ENCODE measurements around the gene SLC13A1.
"Not testable (repeated sequence)": the region's sequence is repeated elsewhere in the genome, so short reads cannot be mapped to it uniquely, and the experiment has no call there.

The SLC13A1 gene

GRCh38 chr7:123199883-123200282, at the start of gene SLC13A1:
TSS of gene SLC13A1 (minus strand) at chr7:123199969. CDS start at chr7:123199946, 23 bp downstream.
- DNase-seq (ENCODE audit: low read depth in 4 of 4, low spot score in 1 of 4), result no peak

GRCh38 chr7:123244768-123245167, 45.0 kb upstream of the SLC13A1 start:
- DNase-seq (ENCODE audit: low read depth in 4 of 4, low spot score in 1 of 4), result no peak

- no peak for DNase-seq (ENCODE audit: low read depth in 4 of 4, low spot score in 1 of 4)
Observed at GRCh38 chr7:123242467-123243092, 42.8 kb upstream of the SLC13A1 start.

- DNase-seq (ENCODE audit: low read depth in 4 of 4, low spot score in 1 of 4), result no peak
Observed at GRCh38 chr7:123241809-123242208, 42.0 kb upstream of the SLC13A1 start.

DNA sequence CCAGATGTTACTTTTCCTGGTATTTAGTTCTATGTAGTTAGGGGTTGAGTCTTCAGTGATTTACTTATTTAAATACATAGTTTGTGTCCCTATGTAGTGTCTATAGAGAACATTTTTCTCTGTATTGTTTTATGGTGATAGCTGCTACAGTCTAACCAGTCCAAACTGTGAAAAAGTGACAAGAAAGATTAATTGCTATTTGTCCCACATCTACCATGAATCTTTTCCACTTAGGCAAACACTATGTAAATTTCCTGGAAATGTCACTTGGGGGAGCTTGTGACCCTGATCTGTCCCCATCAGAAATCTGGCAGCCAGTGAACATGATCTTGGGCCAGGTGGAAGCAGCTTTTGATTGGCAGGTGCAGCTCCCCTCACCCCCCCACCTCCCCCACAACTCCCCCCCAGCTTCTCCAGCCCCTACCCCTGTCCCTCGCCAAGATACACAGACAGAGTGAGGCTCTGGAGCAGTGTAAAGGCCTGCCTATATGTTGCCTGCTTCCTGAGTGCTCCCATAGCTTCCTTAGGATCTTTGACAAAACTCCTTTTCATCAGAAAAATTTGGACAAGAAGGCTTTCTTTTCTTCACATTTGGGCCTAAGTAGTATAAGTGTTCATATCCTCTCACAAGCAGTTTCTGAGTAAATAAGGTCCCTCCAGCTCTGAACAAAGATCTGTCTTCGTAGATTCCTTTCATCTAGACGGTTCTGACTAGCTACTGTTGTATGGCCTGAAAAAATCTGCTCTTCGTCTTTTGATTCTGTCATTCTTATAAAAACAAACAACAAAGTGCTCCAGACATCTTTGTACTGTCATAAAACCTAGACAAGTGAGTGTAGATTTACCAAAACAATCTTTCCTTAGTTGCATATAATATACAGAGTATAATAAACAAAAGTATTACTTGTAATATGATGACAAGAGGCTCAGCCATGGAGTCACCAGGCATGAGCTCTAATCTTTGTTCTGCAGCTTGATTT, 31.5 kb upstream of the SLC13A1 start:
- no peak for DNase-seq (ENCODE audit: low read depth in 4 of 4, low spot score in 1 of 4)

- DNase-seq (ENCODE audit: low read depth in 4 of 4, low spot score in 1 of 4), result no peak
Observed at GRCh38 chr7:123230603-123231002, 30.8 kb upstream of the SLC13A1 start.

GRCh38 chr7:123230147-123230546, 30.4 kb upstream of the SLC13A1 start:
- no peak for DNase-seq (ENCODE audit: low read depth in 4 of 4, low spot score in 1 of 4)

GRCh38 chr7:123229426-123229825, 29.7 kb upstream of the SLC13A1 start:
- no peak for DNase-seq (ENCODE audit: low read depth in 4 of 4, low spot score in 1 of 4)

- not testable (repeated sequence) for DNase-seq (ENCODE audit: low read depth in 4 of 4, low spot score in 1 of 4)
Observed at GRCh38 chr7:123227666-123228065, 27.9 kb upstream of the SLC13A1 start.

DNA sequence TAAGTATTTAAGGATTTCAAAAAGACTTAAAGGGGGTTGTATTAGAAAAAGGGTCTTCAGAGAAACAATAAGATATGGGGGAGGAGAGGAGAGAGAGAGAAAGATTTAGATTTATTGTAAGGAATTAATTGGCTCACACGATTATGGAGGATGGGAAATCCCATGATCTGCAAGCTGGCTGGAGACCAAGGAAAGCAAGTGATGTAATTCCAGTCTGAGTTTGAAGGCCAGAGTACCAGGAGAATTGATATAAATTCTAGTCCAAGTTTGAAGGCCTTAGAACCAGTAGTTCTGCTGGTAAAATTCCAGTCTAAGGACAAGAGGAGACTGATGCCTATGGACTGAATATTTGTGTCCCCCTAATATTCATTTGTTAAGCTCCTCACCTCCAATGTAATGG, 20.6 kb upstream of the SLC13A1 start:
- DNase-seq (ENCODE audit: low read depth in 4 of 4, low spot score in 1 of 4), result no peak

GRCh38 chr7:123218866-123219265, 19.1 kb upstream of the SLC13A1 start:
- DNase-seq (ENCODE audit: low read depth in 4 of 4, low spot score in 1 of 4), result no peak

- no peak for DNase-seq (ENCODE audit: low read depth in 4 of 4, low spot score in 1 of 4)
Observed at GRCh38 chr7:123216825-123217224, 17.1 kb upstream of the SLC13A1 start.

GRCh38 chr7:123215350-123215749, 15.6 kb upstream of the SLC13A1 start:
- DNase-seq (ENCODE audit: low read depth in 4 of 4, low spot score in 1 of 4), result no peak

GRCh38 chr7:123211545-123211944, 11.8 kb upstream of the SLC13A1 start:
- DNase-seq (ENCODE audit: low read depth in 4 of 4, low spot score in 1 of 4), result no peak

GRCh38 chr7:123210986-123211385, 11.2 kb upstream of the SLC13A1 start:
- DNase-seq (ENCODE audit: low read depth in 4 of 4, low spot score in 1 of 4), result no peak

- DNase-seq (ENCODE audit: low read depth in 4 of 4, low spot score in 1 of 4), result no peak
Observed at GRCh38 chr7:123209786-123210185, 10.0 kb upstream of the SLC13A1 start.

- DNase-seq (ENCODE audit: low read depth in 4 of 4, low spot score in 1 of 4), result no peak
Observed at GRCh38 chr7:123208793-123209192, 9.0 kb upstream of the SLC13A1 start.

DNA sequence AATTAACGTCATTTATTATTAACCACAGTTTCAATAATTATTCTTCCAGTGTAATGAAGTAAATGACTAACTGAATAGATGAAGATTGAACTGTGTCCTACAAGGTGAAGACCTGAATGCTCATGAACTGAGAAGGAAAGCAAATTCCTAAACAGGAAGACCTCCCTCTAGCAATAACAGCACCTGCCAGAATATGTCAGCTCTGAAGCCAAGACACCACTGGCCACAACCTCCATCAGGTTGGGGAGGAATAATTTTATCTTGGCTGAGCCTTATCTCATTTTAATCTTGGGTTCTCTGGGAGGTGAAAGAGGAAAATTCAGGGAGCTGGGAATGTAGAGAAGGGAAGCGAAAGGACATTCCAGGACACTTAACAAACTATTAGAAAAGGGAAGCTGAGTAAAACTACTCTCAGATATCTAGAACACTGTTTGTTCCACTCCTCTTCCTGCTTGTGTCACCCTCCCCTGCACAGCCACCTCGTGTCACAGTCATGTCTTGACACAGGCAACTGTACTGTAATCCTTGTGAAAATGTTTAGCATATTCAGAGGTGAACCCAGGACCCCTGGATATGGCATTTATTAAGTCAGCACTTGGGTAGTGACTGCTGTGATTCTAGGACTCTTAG, 4.6 kb upstream of the SLC13A1 start:
- no peak for DNase-seq (ENCODE audit: low read depth in 4 of 4, low spot score in 1 of 4)

DNA sequence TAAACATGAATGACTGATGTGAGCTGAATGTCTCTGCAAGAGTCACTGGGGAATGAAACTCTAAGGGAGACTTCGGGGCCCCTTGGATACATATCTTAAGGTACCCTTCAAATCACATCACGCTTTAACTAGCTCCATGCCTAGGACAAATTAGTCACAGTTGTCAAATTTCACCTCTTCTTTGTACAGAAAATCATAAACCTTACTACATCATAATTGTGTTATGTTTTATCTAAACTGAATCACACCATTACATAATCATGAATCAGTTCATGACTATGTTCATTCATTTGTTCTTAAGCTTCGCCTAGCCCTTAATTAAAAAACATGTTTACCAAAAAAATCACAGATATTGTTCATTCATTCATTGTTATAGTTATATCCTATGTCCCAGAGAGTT, 2.1 kb upstream of the SLC13A1 start:
- DNase-seq (ENCODE audit: low read depth in 4 of 4, low spot score in 1 of 4), result no peak

DNA sequence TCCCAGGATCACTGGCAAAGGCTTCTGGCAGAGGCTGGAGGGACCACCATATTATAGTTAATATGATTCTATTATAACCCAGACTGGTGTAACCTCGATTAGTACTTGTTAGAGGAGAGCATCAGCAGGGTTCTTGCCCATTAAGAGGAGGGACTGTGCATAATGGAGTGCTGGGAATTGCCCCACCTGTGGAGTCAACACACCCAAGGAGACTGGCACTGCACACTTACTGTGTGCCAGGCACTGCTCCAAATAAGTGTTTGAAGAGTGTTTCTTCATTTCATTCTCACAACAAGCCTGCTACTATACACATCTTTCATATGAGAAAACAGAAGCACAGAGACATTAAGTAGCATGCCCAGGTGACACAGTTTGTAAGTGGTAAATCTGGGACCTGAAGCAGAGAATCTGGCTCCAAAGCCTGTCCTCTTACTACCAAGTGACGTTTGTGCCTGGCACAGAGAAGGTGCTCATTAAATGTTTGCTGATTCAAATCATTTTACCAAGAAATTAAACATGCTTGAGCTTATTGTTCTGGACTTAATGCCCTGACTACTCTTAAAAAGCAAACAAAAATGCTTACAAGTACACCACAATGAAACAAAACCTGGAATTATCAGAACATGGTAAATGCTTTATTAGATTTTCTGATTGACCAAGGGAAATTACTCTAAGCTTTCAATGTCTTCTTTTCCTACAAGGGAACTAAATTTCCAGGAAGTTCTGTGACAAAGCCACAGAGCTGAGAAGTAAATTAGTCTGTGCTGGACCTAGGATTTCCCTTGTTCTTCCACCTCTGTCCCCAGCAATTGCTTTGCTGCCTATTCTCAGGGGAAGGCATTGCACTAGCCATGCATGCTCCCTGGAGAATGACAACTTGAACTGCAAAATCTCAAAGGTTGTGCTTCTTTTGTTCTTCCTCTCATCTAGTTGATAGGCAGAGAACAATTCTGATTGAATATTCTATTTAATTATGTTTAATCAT, 809 bp downstream of the SLC13A1 start:
- DNase-seq (ENCODE audit: low read depth in 4 of 4, low spot score in 1 of 4), result no peak

DNA sequence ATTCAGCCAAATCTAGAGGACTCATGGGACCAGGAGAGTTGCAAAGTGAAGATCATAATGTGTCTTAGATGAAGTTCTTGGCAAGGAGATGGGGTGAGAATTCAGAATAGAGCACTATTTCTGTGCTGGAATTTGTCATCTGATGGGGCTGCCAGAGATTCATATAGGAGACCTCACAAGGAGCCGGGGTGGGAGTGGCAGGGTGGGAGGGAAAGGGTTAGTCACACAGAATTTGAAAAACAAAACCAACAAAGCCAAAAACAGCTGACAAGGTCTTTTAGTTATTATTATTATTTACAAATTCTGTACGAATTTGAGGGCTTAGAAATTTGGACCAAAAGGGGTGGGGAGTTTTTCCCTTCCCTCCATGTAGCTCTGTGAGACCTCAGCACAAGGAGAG, 1.7 kb downstream of the SLC13A1 start:
- DNase-seq (ENCODE audit: low read depth in 4 of 4, low spot score in 1 of 4), result no peak
